Gastroesophageal sphincter (tissue), 4 donors: ENCODE measurements around the gene TRAM2. TPM values are rescaled to one million over a fixed set of nuclear protein-coding genes. Genes with fewer than 3 reads are reported as not detected.

Experiments used
- ATAC-seq: fragments of 150-250 bp; one replicate; pipeline ENCODE4 v1.9.1; 2016; ENCODE audit warnings: mild to moderate bottlenecking, moderate library complexity
- H3K27ac ChIP-seq, 4 donors: fragments of 200-600 bp; sonication (generic) in 3 of 4; 1 replicate in 3 of 4; 2 replicates in 1 of 4; pipeline ENCODE4 v1.5.1; 2016 to 2019
- H3K27me3 ChIP-seq: fragments of 200-600 bp; sonication (generic); one replicate; pipeline ENCODE4 v1.5.1; 2019
- H3K36me3 ChIP-seq, 2 donors: fragments of 200-600 bp; sonication (generic); one replicate each; pipeline ENCODE4 v1.5.1; 2019; ENCODE audit warnings: control low read depth in 1 of 2
- H3K4me1 ChIP-seq, 3 donors: fragments of 200-600 bp; sonication (generic); 1 replicate in 2 of 3; 2 replicates in 1 of 3; pipeline ENCODE4 v1.5.1; 2016 to 2019; ENCODE audit warnings: control low read depth in 2 of 3
- H3K4me3 ChIP-seq, 2 donors: fragments of 200-600 bp; sonication (generic); one replicate each; pipeline ENCODE4 v1.5.1; 2019; ENCODE audit warnings: mild to moderate bottlenecking in 1 of 2, moderate library complexity in 1 of 2
- H3K9me3 ChIP-seq, 3 donors: fragments of 200-600 bp; sonication (generic); one replicate each; pipeline ENCODE4 v1.5.1; 2017 to 2019; ENCODE audit warnings: control low read depth in 2 of 3
- CTCF ChIP-seq, 4 experiments: fragments of 200-600 bp in 2 of 4; fragments of 450-650 bp in 2 of 4; sonication (generic) in 1 of 4; IDR thresholded peaks; one replicate each; pipeline ENCODE4 v1.5.1; 2017 to 2019; ENCODE audit warnings: antibody characterized with exemption in 4 of 4, mild to moderate bottlenecking in 2 of 4, moderate library complexity in 2 of 4
- EP300 ChIP-seq: sonication (generic); formaldehyde crosslinking; IDR thresholded peaks from one replicate; pipeline ENCODE4 v1.6.1; 2017; ENCODE audit warnings: antibody characterized with exemption, mild to moderate bottlenecking
- POLR2A ChIP-seq, 2 donors: fragments of 450-650 bp; IDR thresholded peaks; one replicate each; pipeline ENCODE4 v1.6.1; 2017; ENCODE audit warnings: antibody characterized with exemption in 2 of 2, mild to moderate bottlenecking in 2 of 2, moderate library complexity in 1 of 2
- POLR2AphosphoS5 ChIP-seq: sonication (generic); formaldehyde crosslinking; IDR thresholded peaks from one replicate; pipeline ENCODE4 v1.6.1; 2017; ENCODE audit warnings: antibody characterized with exemption
- WGBS, 2 donors: methylation state at CpG; one replicate each; pipeline ENCODE4 v1.1.5; 2018; ENCODE audit warnings: low coverage in 1 of 2; 5-methylcytosine and 5-hydroxymethylcytosine counted together
- total RNA-seq, 4 donors: library from RNA; depleted of rRNA; stranded (reverse); fragments of >200 nt; gene quantifications; one replicate each; pipeline ENCODE4 v1.1.0, GENCODE V29; 2016

TRAM2 gene
- total RNA-seq, 4 donors from 2014 or later = 16.7 to 34.2 (median 25.0) TPM

GRCh38 chr6:52582996-52583395 is 6.1 kb upstream of the TRAM2 start:
- Histone ChIP-seq H3K4me3 (no peak overlapping the region), H3K9me3 (no peaks in the 10 kb centered on the region), H3K27ac (no peak overlapping the region), H3K4me1 (peaks cover 0 to 5% (median 0%) of the 10 kb centered on the region in 3 donors), H3K27me3 (no peaks in the 10 kb centered on the region), H3K36me3 (peaks cover 0 to 12% of the 10 kb centered on the region in 2 donors)
- TF ChIP-seq POLR2AphosphoS5 (no peak), CTCF (IDR thresholded peaks at IDR 0.05) (no peak), POLR2A (IDR thresholded peaks at IDR 0.05) (no peak), EP300 (no peak)
- 94 to 96% methylated on average over 6 of the region's 6 CpGs for WGBS, 2 donors
- no peak for ATAC-seq

GRCh38 chr6:52582446-52582845 is 5.6 kb upstream of the TRAM2 start:
- no peaks in the 10 kb centered on the region for H3K9me3 ChIP-seq
- no peak overlapping the region for H3K4me3 ChIP-seq
- H3K4me1 ChIP-seq = peaks cover 0 to 11% (median 0%) of the 10 kb centered on the region in 3 donors
- no peaks in the 10 kb centered on the region for H3K27me3 ChIP-seq
- no peak overlapping the region for H3K27ac ChIP-seq
- peaks cover 0 to 12% of the 10 kb centered on the region in 2 donors for H3K36me3 ChIP-seq
- WGBS, 2 donors = 100% methylated on average over 2 to 3 of the region's 3 CpGs
- ATAC-seq = no peak
- TF ChIP-seq POLR2AphosphoS5 (no peak), CTCF (IDR thresholded peaks at IDR 0.05) (no peak), EP300 (no peak), POLR2A (IDR thresholded peaks at IDR 0.05) (no peak)

- no peaks in the 10 kb centered on the region for H3K27me3 ChIP-seq
- no peak overlapping the region for H3K27ac ChIP-seq
- no peaks in the 10 kb centered on the region for H3K9me3 ChIP-seq
- H3K36me3 ChIP-seq = peaks cover 0 to 12% of the 10 kb centered on the region in 2 donors
- 87 to 91% methylated on average over 7 of the region's 7 CpGs for WGBS, 2 donors
- H3K4me1 ChIP-seq = peaks cover 0 to 18% (median 0%) of the 10 kb centered on the region in 3 donors
- H3K4me3 ChIP-seq = no peak overlapping the region
- no peak for ATAC-seq
- no peak for TF ChIP-seq POLR2AphosphoS5
- no peak for TF ChIP-seq POLR2A (IDR thresholded peaks at IDR 0.05)
- TF ChIP-seq CTCF (IDR thresholded peaks at IDR 0.05) = no peak
- TF ChIP-seq EP300 = no peak
Observed at GRCh38 chr6:52580905-52581304, 4.0 kb upstream of the TRAM2 start.

GRCh38 chr6:52579006-52579660 is 2.3 kb upstream of the TRAM2 start:
- Histone ChIP-seq H3K36me3 (peaks cover 0 to 12% of the 10 kb centered on the region in 2 donors), H3K4me1 (peaks cover 5 to 35% (median 10%) of the 10 kb centered on the region in 3 donors)
- no peak for TF ChIP-seq POLR2AphosphoS5
- TF ChIP-seq CTCF (IDR thresholded peaks at IDR 0.05) = no peak
- no peak for TF ChIP-seq POLR2A (IDR thresholded peaks at IDR 0.05)
- no peak for TF ChIP-seq EP300

More at GRCh38 chr6:52579006-52579660, 2.3 kb upstream of the TRAM2 start:
- no peak overlapping the region for H3K27ac ChIP-seq
- no peaks in the 10 kb centered on the region for H3K9me3 ChIP-seq
- H3K27me3 ChIP-seq = no peaks in the 10 kb centered on the region
- 95 to 96% methylated on average over 5 to 6 of the region's 6 CpGs for WGBS, 2 donors
- no peak overlapping the region for H3K4me3 ChIP-seq
- ATAC-seq = no peak
